Raji (cell line): ENCODE measurements around the gene GPRC5A.

Source experiments
- POLR2A ChIP-seq: IDR thresholded peaks from 2 replicates; pipeline ENCODE4 v1.6.1; 2011; ENCODE audit warnings: low read depth, low read length, control low read depth; ENCODE audit not compliant: insufficient read depth

Gene GPRC5A

GRCh38 chr12:12899530-12900380 is 8.4 kb downstream of the GPRC5A start:
- no peak for TF ChIP-seq POLR2A

GRCh38 chr12:12900786-12901157 is 9.4 kb downstream of the GPRC5A start:
- no peak for TF ChIP-seq POLR2A

- no peak for TF ChIP-seq POLR2A
These were observed 9.9 kb downstream of the GPRC5A start for GRCh38 chr12:12901158-12901791.

- TF ChIP-seq POLR2A, result no peak
These were observed 10.7 kb downstream of the GPRC5A start for GRCh38 chr12:12902036-12902435.

- no peak for TF ChIP-seq POLR2A
These were observed 12.6 kb downstream of the GPRC5A start for GRCh38 chr12:12903642-12904609.

GRCh38 chr12:12907552-12907951 is 16.2 kb downstream of the GPRC5A start:
- no peak for TF ChIP-seq POLR2A

GRCh38 chr12:12908252-12908651 is 16.9 kb downstream of the GPRC5A start:
- TF ChIP-seq POLR2A, result no peak

- no peak for TF ChIP-seq POLR2A
These were observed 17.3 kb downstream of the GPRC5A start for GRCh38 chr12:12908711-12909110.

- TF ChIP-seq POLR2A, result no peak
These were observed 18.0 kb downstream of the GPRC5A start for GRCh38 chr12:12909228-12909994.

GRCh38 chr12:12909995-12910420 is 18.6 kb downstream of the GPRC5A start:
- TF ChIP-seq POLR2A, result no peak

GRCh38 chr12:12912711-12913110 is 21.3 kb downstream of the GPRC5A start:
- TF ChIP-seq POLR2A, result no peak

GRCh38 chr12:12915656-12916055 is 24.3 kb downstream of the GPRC5A start:
- no peak for TF ChIP-seq POLR2A

- TF ChIP-seq POLR2A, result no peak
These were observed 25.0 kb downstream of the GPRC5A start for GRCh38 chr12:12916135-12916944.

- TF ChIP-seq POLR2A, result no peak
These were observed 26.2 kb downstream of the GPRC5A start for GRCh38 chr12:12917517-12917916.
